UCSD-AML1 (cell line): ENCODE measurements around the gene SH3PXD2B.
"Not testable (repeated sequence)": the region's sequence is repeated elsewhere in the genome, so short reads cannot be mapped to it uniquely, and the experiment has no call there.

ENCODE experiments used
- DNase-seq: peaks from one replicate; lab custom pipeline; 2025; ENCODE audit not compliant: unreplicated experiment; lab: John Stamatoyannopoulos, UW

Gene SH3PXD2B

DNA sequence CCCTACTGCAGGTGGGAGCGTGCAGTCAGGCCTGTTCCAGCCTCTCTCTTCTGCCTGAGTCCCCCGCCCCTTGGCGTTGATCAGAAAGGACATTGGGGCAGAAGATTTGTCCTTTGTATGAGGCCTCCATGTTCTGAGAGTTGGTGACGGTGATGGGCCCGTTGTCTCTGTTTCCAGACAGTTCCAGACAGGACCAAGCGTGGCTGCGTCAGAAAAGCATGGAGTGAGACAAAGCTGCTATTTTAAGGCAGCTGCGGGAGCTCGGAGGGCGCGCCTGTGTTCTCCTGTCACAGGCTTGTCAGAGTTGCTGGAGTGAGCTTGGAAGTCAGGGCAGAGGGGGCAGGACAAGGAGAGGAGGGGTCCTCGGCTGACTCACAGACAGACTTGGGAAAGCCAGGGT is 32.1 kb upstream of the SH3PXD2B start:
- no peak for DNase-seq

DNA sequence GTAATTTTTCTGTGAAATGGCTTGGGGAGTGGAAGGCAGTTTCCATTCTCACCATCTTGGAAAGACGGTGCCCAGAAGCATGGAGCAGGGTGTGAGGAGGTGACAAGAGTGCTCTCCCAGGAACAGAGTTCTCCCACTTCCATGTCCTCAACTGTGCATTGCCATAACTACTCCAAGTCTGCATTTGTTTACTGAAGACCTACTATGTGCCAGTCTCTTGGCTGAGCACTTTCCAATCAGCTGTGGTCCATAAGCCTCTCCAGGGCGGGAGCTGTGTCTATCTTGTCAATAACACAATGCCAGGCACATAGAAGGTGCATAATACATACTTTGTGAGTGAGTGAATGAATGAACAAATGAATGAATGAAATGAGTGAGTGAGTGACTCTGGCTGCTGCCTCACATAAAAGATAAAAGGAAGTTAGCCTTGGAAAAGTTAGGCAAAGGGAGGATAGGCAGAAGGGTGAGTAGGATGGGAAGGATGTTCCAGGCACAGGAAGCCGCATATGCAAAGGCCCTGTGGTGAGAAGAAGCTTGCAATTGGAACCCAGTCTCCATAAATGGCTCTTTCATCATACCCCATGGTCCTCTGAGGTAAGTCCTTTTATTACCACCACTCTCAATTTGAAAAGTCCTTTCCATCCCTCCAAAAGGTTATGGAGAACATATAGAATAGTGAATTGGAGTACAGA is 31.3 kb upstream of the SH3PXD2B start:
- no peak for DNase-seq

DNA sequence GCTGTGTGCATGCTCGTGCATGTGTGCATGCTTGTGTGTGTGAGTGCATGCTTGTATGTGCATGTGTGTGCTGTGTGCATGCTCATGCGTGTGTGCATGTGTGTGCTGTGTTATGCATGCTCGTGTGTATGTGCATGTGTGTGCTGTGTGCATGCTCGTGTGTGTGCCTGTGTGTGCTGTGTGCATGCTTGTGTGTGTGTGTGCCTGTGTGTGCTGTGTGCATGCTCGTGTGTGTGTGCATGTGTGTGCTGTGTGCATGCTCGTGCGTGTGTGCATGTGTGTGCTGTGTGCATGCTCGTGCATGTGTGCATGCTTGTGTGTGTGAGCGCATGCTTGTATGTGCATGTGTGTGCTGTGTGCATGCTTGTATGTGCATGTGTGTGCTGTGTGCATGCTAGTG is 30.3 kb upstream of the SH3PXD2B start:
- no peak for DNase-seq

DNA sequence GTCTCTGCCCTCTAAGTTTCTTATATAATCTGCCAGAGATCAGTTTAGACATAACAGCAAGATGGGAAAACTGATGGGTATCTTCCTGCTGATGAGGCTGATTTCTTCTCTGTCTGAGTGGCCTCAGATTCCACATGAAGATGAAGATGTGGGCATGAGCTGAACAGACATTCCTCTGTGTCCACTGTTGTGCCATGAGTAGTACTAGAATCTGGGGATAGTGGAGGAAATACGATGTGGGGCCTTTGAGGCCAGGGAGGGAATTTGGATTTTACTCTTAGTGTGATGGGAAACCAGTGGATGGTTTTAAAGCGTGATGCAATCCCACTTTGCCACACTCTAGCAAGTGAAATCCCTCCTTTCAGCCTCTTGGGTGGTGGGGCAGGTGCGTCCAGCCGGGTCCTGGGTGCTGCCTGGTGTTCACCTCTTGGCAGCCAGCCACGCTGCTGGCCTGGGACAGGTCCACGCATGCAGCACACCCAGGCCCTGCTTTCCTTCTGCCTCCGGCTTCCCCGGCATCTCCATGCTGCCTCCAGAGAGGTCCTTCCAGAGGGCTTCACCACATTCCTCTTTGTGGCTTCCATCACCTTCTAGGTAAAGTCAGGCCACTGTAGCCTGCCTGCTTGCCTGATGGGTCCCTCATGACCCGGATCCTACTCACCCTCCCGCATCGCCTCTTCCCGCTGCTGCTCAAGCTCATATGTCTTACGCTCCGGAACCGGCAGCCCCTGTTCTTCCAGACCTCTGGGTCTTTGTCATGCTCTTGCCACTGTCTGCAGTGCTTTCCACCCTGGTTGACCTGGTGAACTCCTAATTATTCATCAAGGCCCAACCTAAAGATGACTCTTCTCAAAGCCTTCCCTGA is 28.1 kb upstream of the SH3PXD2B start:
- DNase-seq: no peak

DNA sequence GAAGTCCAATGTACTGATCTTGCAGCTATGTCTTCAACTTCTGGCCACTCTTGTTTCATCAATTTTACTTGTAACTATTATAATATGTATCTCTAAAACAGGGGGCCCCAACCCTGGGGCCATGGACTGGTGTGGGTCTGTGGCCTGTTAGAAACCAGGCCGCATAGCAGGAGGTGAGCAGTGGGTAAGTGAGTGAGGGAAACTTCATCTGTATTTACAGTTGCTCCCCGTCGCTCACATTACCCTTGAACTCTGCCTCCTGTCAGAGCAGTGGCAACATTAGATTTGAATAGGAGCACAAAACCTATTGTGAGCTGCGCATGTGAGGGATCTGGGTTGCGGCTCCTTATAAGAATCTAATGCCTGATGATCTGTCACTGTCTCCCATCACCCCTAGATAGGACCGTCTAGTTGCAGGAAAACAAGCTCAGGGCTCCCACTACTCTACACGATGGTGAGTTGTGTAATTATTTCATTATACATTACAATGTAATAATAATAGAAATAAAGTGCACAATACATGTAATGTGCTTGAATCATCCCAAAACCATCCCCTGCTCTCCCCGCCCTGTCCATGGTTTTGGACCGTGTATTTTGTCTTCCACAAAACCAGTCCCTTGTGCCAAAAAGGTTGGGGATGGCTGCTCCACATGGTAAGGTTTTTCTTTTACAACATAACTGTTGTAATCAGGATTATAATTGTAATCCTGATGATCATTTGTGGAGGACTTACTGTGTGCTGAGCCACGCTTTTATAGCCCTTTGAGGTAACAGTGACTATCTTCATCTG is 26.9 kb upstream of the SH3PXD2B start:
- DNase-seq: no peak

DNA sequence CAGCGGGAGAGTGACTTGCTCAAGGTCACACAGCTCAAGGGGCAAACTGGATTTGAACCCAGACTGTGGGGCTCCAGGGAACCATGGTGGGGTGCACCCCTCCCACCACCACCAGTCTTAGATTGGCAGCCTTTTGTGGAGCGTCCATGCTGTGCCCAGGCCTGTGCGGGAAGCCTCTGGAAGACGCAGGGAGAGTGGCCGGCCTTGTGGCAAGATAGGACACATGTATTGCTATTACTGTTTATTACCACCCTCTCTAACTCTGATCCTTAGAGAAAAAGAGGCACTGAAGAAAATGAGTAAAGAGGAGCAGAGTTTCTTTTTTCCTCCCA is 25.4 kb upstream of the SH3PXD2B start:
- DNase-seq: no peak

DNA sequence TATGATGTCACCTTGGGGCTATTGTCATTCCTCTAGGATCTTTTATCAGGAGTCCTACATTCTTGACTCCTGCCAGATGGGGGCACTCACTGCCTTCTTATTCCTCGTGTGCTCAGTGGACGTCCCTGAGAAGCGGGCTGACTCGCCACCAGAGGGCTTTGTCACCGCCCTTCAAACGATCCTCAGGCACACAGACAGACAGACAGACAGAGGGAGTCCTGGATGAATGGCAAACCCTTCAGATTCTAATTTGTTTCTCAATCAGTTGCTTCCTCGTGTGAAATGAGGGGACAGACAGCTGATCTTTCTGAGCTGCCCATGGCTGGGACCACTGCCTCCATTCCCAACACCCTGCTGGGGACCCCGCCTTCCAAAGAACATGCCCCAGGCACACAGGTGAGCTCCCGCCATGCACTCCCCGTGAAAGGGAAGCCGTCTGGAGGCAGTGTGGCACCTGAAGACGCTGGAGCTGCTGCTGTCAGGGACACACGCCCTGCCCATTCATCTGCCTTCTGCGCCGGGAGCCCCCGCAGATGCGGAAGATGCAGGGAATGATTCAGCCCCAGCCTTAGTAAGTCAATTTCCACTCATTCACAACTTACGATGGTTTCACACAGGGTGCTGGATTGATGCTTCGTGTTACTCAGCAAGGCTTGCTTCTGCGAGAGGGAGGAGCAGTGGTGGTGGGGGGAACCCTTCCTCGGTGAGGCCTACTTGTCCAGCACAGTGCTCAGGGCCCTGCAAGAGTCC is 24.9 kb upstream of the SH3PXD2B start:
- DNase-seq: peak; percentile 80

DNA sequence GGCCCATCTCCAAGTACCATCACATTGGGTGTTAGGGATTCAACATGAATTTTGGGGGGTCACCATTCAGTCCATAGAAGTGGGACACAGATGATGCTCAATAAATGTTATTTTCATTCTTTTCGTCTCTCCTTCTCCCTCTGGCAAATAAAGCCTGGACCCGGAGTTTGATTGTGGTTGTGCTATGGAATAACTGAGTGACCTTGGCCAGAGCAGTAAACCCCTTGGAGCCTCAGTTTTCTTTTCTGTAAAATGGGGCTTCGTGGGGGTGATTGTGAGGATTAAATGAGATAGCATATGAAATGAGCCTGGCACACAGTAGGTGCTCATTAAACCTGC is 24.3 kb upstream of the SH3PXD2B start:
- DNase-seq: not testable (repeated sequence)

DNA sequence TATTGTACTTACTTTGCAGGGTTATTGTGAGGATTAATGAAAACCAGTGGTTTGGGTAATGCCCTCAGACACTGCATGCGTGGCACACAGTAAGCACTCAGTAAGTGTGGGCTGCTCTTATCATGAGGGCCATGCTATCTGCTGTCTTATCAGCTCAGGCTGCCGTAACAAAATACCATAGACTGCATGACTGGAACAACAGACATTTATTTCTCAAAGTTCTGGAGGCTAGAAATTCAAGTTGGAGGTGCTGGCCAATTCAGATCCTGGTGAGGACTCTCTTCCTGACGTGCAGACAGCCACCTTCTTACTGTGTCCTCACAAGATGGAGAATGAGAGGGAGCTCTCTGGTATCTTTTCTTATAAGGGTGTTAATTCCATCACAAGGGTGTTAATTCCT is 23.9 kb upstream of the SH3PXD2B start:
- no peak for DNase-seq

DNA sequence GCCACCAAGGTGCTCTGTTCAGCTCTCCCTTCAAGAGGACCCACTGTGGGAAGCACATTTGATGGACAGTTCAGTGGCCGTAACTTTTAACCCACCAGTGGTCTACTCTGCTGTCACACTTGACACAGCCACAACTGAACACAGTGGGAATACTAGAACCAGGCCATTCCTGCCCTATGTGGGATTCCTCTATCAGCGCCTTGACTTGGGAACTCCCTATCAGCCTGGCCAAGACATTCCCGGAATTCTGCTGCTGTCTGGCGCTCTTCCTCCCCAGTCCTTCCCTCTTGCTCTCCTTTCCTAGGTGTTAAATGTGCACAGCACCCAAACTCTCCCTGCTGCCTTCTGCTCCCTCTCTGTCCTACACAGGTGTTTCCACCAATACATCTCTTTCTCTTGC is 23.1 kb upstream of the SH3PXD2B start:
- DNase-seq: no peak

DNA sequence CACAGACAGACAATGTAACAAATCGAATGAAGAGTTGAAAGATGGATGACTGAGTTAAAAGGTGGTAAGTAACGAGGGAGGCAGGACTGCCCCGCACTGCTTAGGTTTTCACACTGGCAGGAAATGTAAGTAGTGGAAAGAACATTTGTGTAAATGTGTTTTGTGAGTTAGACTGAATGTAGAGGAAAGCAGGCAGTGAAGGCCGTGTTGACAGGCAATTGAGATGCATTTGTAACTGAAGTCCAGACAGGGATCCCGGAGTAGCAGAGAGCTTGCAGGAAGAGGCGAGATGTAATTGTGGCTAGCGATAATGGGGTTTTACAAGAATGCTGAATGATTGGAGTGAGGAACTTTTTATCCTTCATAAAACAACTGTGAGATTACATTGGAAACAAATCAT is 20.0 kb upstream of the SH3PXD2B start:
- no peak for DNase-seq

DNA sequence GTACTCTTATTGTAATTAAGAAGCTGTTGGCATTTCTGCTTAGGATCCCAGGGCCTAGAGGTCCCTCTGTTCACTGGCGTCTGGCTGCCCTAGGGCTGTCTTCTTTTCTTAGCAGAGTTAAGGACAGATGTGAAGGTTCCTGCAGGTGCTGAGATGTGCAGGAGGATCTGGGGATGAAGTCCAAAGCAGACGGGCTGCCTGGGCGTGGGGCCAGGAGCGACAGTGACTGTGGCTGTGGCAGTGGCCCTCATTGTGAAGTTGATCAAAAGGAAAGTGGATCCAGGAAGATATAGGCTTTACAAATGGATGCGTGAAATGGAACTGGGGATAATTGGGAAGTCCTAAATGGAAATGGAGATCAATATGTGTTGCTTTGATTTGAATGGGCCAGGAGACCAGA is 19.1 kb upstream of the SH3PXD2B start:
- no peak for DNase-seq

DNA sequence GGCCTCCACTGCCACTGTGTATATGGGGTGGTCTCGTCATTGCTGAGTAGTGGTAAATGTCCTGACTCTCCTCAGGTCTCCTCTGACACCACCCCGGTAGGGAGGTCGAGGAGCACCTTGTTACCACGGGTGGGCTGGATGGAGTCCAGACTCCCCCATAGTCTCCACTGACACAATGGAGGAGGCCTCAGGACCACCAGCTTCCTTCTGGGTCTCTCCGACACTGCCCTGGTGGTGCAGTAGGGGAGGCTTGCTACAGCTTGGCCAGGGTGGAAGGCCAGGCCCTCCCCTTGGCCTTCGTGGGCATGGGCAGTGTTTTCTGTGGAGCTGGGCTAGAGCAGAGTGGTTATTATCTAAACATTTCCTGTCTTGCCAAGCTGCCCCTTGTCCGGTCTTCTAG is 15.4 kb upstream of the SH3PXD2B start:
- no peak for DNase-seq

DNA sequence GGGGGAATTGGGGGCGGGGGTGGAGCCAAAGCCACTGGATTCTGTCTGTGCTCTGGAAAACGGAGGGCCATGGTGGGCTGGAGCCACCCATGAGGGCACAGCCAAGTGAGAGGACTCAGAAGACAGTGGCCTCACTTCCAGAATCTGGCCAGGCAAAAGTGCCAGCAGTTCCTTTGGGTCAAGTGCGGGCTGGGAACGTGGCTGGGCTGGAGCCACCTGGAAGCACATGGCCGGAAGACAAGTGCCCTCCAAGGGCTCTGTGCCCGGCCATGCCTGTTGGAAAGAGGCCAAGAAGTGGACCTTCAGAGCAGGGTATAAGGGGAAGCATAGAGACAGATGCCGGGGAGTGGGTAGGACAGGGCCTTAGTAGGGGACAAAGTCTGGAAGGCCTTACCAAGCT is 11.7 kb upstream of the SH3PXD2B start:
- DNase-seq: no peak

DNA sequence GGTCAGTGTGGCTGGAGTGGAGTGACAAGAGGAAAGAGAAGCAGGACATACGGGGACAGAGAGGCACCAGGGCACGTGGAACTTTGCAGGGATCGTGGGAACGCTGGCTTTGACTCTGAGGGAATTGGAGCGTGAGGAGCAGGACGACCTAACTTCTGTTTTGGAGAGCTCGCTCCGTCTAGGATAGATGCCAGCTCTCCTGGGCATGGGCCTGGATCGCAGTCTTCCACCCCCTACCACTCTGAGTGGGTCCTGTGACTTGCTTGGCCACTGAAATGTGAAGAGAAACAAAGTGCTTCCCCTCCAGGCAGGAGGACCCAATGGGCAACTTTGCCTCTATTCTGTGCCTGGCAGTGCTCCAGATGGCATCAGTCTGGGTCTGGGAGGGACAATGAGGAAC is 8.7 kb upstream of the SH3PXD2B start:
- DNase-seq: no peak

DNA sequence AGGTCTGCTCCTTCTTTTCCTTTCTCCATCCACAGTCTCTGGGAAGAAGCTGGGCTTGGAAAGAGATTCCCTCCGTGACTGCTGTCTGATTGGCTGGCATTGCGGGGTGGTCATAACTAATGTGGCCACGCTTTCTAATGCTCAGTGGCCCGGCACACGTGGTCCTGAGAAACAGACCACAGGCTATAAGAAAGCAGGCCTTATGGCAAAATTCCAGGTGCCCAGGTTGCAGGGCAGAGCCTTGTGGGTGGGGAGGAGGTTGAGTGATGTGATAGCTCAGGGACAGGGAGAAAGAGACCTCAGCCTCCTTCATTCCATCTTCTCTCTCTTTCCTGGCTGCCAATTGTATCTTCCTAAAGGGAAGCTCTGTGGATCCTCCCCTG is 5.4 kb upstream of the SH3PXD2B start:
- no peak for DNase-seq

DNA sequence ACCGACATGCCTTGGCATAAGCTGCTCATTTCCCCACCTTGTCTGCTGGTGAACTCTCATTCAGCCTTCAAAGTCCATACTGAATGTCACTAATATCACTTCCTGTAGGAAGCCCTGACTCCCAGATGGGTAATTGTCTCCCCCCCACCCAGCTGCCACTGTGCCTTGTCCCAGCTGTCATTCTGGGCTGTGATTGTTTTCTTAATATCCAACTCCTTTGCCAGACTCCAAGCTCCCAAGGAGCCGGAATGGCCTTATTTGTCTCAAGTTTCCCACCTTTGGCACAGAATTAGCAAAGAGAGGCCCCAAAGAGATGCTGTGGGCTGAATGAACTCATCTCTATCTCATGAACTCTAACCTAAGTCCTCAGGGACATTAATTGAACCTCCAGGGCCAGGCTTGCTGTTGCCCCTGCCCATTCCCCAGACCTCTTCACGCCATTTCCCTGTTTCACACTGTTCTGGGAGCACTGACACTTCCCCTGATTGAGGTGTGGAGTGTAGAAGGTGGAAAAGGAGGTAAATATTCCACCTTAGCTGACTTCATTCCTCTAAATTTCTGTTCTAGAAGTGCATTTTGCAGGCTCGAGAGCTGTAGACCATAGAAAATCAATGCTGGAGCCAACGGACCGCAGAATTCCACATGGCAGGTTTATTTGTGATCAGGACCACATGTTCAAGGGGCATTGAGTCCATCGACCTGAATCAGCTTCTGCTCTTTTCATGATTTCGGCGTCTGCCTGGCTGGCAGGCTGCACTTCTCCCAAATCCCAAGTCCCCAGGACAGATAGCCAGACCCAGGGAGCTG is 4.9 kb upstream of the SH3PXD2B start:
- no peak for DNase-seq

DNA sequence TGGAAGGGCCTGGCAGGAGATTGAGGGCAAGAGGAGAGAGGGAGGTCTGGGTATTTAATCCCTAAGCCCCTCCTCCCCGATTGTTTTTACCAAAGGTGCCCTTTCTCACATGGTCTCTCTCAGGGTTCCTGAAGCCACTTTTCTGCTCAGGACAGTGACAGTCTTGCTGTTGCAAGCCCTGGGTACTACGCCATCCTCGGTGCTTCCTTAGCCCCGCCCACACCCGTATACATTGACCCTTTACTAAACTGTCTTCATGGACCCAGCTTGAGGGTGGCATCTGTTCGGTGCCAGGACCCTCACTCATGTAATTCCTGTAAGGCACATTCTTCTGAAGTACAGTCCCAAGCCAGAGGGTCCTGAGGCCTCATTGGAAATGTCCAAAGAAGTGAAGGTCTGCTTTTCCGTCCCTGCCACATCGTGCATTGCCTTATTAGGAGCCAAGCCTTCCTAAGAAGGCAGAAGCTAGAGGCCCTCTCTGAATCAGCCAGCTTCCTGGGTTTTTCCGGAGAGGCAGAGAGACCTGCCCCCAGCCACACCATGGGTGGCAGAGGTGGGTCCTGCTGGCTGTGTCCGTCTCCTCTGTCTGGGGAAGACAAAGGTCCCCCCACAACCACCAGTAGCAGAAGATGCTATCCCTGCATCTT is 1.9 kb upstream of the SH3PXD2B start:
- peak; percentile 60 for DNase-seq

DNA sequence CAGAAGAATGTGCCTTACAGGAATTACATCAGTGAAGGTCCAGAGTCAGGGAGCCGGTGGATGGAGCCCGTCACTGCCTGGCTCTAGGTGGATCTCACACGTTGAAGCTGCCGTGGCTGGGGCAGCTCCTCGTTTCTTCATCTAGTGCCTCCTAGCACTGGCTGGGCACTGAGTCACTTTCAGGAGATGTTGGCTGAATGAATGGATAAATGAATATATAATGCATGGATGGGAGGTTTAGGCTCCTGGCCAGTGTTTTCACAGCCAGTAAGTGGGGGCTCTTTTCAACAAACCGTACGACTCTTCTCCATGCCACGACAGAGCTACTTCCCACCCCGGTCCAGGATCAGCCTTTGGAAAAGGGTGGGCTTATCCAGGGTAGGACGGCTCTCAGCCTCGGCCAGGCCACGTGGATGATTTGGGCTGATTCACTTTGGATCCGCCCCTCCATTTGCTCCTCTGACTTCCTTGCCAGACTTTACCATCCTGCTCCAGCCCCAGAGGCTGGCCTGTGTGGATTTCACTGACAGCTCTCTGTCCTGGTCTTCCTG is 1.3 kb upstream of the SH3PXD2B start:
- no peak for DNase-seq

DNA sequence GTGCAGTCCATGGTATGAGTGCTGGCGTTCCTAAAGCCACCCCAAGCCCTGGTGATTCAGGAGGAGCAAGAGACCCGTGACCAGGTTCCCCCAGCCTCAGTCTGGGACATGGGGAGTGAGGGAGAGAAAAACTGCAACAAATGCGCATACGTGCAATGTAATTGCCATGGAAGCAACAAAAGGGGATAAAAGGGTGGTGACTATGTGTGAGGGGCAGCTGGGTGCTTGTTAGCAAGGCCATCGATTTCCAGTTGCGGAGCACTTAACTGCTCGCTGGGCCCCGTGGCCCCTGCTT is 709 bp upstream of the SH3PXD2B start:
- no peak for DNase-seq
